GM20000 (cell line): ENCODE measurements around the gene FMNL2.

Experiments
- DNase-seq: peaks from one replicate; pipeline ENCODE4 v3.0.0; 2012; ENCODE audit warnings: low spot score
- TF ChIP-seq, protein P1 (sequence below): IDR thresholded peaks from 2 replicates; pipeline ENCODE4 v1.5.1; 2012; ENCODE audit warnings: mild to moderate bottlenecking, control low read depth; ENCODE audit errors: extremely low read depth, missing control alignments

FMNL2 gene

DNA sequence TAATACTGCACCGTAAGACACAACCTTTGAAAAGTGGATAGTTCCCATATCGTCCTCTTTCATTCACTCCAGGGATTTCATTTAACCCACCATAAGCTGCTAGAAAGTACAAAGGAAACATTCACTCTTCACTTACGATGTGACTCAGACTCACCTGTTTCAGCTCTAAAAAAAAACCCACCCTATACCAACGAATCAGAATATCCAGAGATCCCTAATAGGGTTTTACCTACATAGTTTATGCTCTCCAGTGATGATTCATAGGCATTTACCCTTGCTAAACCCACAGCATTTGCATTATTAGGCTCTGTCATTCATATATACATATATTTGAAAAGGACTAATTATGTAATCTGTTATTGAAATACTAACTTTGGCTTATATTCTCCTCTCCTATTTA lies 322.1 kb downstream of the FMNL2 start:
- DNase-seq = no peak
- TF ChIP-seq, protein P1, sequence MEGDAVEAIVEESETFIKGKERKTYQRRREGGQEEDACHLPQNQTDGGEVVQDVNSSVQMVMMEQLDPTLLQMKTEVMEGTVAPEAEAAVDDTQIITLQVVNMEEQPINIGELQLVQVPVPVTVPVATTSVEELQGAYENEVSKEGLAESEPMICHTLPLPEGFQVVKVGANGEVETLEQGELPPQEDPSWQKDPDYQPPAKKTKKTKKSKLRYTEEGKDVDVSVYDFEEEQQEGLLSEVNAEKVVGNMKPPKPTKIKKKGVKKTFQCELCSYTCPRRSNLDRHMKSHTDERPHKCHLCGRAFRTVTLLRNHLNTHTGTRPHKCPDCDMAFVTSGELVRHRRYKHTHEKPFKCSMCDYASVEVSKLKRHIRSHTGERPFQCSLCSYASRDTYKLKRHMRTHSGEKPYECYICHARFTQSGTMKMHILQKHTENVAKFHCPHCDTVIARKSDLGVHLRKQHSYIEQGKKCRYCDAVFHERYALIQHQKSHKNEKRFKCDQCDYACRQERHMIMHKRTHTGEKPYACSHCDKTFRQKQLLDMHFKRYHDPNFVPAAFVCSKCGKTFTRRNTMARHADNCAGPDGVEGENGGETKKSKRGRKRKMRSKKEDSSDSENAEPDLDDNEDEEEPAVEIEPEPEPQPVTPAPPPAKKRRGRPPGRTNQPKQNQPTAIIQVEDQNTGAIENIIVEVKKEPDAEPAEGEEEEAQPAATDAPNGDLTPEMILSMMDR = no peak

DNA sequence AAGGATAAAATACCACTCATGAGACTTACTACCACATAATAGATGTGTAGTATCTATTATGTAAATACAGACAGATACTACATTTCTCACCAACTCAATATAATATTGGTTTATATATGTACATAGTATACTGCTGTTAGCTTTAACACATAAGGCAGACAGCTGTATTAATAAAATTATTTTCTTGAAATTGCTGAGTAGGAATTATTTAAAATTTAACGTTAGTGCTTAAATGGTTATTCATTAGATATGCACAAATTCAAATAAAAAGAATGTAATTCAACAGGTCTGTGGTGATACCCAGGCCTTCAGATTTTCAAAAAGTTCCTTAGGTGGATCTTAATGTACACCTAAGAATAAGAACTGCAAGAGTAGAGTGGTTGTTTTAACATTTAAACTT lies 323.2 kb downstream of the FMNL2 start:
- DNase-seq = no peak
- TF ChIP-seq, protein P1 = no peak

DNA sequence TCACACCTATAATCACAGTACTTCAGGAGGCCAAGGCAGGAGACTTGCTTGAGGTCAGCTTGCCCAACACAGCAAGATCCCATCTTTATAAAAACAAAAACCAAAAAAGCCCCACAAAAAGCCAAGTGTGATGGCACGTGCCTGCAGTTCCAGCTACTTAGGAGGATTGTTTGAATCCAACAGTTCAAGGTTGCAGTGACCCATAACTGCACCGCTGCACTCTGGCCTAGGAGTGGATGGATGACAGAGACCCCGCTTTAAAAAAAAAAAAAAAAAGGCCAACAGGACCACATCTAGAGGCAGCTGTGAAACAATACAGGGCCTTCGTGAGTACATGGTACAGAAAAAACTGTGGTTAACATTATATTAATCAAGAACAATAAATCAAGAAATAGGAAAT lies 326.1 kb downstream of the FMNL2 start:
- no peak for DNase-seq
- TF ChIP-seq, protein P1 = no peak

DNA sequence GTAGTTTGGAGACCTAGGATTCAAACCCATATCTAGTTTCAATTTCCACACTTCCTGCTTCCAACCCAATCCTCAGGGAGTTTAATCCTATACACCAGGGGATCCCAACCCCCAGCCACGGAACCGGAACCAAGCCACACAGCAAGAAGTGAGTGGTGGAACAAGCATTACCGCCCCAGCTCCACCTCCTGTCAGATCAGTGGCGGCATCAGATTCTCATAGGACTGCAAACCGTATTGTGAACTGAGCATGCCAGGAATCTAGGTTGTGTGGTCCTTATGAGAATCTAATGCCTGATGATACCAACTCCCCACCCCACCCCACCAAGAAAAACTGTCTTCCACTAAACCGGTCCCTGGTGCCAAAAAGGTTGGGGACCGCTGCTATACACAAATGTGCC lies 329.8 kb downstream of the FMNL2 start:
- no peak for DNase-seq
- TF ChIP-seq, protein P1 = no peak

DNA sequence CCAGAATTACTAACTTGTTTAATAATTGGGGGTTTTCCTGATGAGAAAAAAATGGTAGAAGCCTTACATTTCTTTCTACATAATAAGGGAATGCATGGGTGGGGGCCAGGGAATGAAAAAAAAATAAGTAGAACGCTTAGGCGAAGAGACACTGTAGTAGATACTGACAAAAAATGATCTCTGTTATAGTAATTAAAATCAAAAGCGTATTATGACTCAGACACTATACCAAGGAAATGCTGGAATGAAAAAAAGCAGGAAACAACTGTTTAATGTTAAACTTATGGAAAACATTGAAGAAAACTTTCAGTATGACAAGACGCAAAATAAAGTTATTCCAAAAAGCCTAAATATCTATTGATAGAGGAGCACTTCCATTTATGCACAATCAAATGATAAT lies 339.4 kb downstream of the FMNL2 start:
- TF ChIP-seq, protein P1 = no peak
- DNase-seq = no peak

DNA sequence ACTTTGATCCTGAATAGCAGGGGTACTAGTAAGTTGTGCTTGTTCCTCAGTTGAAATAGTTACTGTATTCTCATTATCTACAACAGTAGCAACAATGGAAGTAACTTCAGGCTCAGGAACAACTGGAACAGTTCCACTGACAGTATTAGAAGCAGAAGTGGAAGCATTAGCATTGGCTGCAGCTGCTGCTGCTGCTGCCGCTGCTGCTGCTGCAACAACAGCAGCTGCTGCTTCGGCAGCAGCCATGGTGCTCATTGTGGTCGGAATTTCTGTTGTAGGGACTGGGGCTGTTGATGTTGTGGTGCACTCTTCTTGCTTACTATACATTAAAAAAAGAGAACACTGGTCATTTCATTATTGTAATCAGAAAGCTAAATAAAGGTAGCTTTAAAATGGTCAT lies 341.5 kb downstream of the FMNL2 start:
- no peak for DNase-seq
- TF ChIP-seq, protein P1 = no peak

DNA sequence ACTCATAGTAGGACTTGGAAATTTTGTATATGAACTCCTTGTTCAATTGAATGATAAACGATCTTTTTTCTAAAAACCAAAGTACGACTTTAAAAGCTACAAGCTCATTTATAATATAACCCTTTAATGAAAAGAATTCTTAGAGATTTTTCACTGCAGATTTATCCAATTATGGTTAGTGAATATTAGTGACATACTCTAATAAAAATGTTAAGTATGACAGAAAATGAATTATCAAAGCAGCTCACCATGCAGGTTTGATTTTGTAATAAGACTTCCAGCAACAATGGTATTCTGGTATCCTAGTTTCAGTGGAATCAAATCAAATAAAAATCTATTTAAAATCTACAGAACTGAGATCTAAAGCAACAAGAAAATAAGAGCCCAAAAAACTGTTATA lies 343.8 kb downstream of the FMNL2 start:
- no peak for DNase-seq
- TF ChIP-seq, protein P1 = no peak
